HepG2 (cell line): ENCODE data around the gene BAZ1A. TPM values are rescaled to one million over a fixed set of nuclear protein-coding genes. Genes with fewer than 3 reads are reported as not detected.

ENCODE experiments used
- DPF2 ChIP-seq: sonication (generic); formaldehyde crosslinking; IDR thresholded peaks from 2 replicates; pipeline ENCODE4 v1.4.0; 2020; ENCODE audit warnings: mild to moderate bottlenecking, low read depth, missing genetic modification reagents, borderline replicate concordance
- FOXO4 ChIP-seq: sonication (generic); formaldehyde crosslinking; conservative IDR thresholded peaks from 2 replicates; pipeline ENCODE4 v1.8.1; 2023; ENCODE audit warnings: missing genetic modification reagents
- HMGXB4 ChIP-seq, 2 experiments: sonication (generic) in 1 of 2; formaldehyde crosslinking in 1 of 2; IDR thresholded peaks; 2 replicates each; pipeline versions ENCODE4 v1.4.0 to v1.6.1; 2018 to 2020; ENCODE audit warnings: missing genetic modification reagents in 2 of 2, borderline replicate concordance in 1 of 2, low read depth in 1 of 2, mild to moderate bottlenecking in 1 of 2, missing biosample characterization in 1 of 2
- ISX ChIP-seq: sonication (generic); formaldehyde crosslinking; conservative IDR thresholded peaks from 2 replicates; pipeline ENCODE4 v1.5.0; 2020; ENCODE audit warnings: missing genetic modification reagents
- PHF5A ChIP-seq: IDR thresholded peaks from one replicate; pipeline ENCODE4 v1.6.1; 2018; ENCODE audit warnings: low read depth, missing genetic modification reagents; ENCODE audit not compliant: unreplicated experiment
- PRDM15 ChIP-seq: sonication (generic); formaldehyde crosslinking; IDR thresholded peaks from 2 replicates; pipeline ENCODE4 v1.4.0; 2020; ENCODE audit warnings: missing genetic modification reagents
- SRSF1 ChIP-seq: fragments of 200-400 bp; formaldehyde crosslinking; optimal IDR thresholded peaks from 2 replicates; pipeline ENCODE3; 2017; ENCODE audit warnings: mild to moderate bottlenecking, low read depth, low read length, moderate library complexity
- TFDP2 ChIP-seq: sonication (generic); formaldehyde crosslinking; IDR thresholded peaks from 2 replicates; pipeline ENCODE4 v1.4.0; 2020; ENCODE audit warnings: missing genetic modification reagents
- ZNF20 ChIP-seq: sonication (generic); formaldehyde crosslinking; IDR thresholded peaks from 2 replicates; pipeline ENCODE4 v1.4.0; 2020; ENCODE audit warnings: mild to moderate bottlenecking, moderate library complexity, missing genetic modification reagents
- ZNF225 ChIP-seq: sonication (generic); formaldehyde crosslinking; IDR thresholded peaks from 2 replicates; pipeline ENCODE4 v1.4.0; 2020; ENCODE audit warnings: mild to moderate bottlenecking, missing genetic modification reagents
- ZNF232 ChIP-seq: sonication (generic); formaldehyde crosslinking; IDR thresholded peaks from 2 replicates; pipeline ENCODE4 v1.4.0; 2020; ENCODE audit warnings: missing genetic modification reagents, borderline replicate concordance
- ZNF44 ChIP-seq: sonication (generic); formaldehyde crosslinking; IDR thresholded peaks from 2 replicates; pipeline ENCODE4 v1.5.1; 2020; ENCODE audit warnings: mild to moderate bottlenecking, missing genetic modification reagents
- ZNF468 ChIP-seq: sonication (generic); formaldehyde crosslinking; IDR thresholded peaks from 2 replicates; pipeline ENCODE4 v1.8.0; 2022; ENCODE audit warnings: mild to moderate bottlenecking, moderate library complexity, missing genetic modification reagents
- ZNF563 ChIP-seq: sonication (generic); formaldehyde crosslinking; IDR thresholded peaks from 2 replicates; pipeline ENCODE4 v1.8.0; 2022; ENCODE audit warnings: mild to moderate bottlenecking, moderate library complexity, missing genetic modification reagents
- ZNF607 ChIP-seq: sonication (generic); formaldehyde crosslinking; IDR thresholded peaks from 2 replicates; pipeline ENCODE4 v1.5.1; 2020; ENCODE audit warnings: missing genetic modification reagents, mild to moderate bottlenecking, borderline replicate concordance
- ZSCAN21 ChIP-seq: sonication (generic); formaldehyde crosslinking; IDR thresholded peaks from 2 replicates; pipeline ENCODE4 v1.8.0; 2022; ENCODE audit warnings: mild to moderate bottlenecking, missing genetic modification reagents, moderate library complexity, borderline replicate concordance
- ZSCAN30 ChIP-seq: sonication (generic); formaldehyde crosslinking; IDR thresholded peaks from 2 replicates; pipeline ENCODE4 v1.5.0; 2020; ENCODE audit warnings: mild to moderate bottlenecking, missing genetic modification reagents
- ZUFSP ChIP-seq: sonication (generic); formaldehyde crosslinking; IDR thresholded peaks from 2 replicates; pipeline ENCODE4 v1.9.0; 2021; ENCODE audit warnings: missing genetic modification reagents, mild to moderate bottlenecking, borderline replicate concordance
- polyA plus RNA-seq, 8 experiments: library from polyadenylated mRNA; depleted of rRNA in 3 of 8; stranded (reverse) in 7 of 8; unstranded in 1 of 8; fragments of >200 nt; fragmentation: Illumina TruSeq in 4 of 8; extraction: Trizol in 4 of 8; gene quantifications; 2 replicates each; pipeline versions ENCODE4 v1.2.1 to v1.2.3, GENCODE V29; 2011 to 2016; ENCODE audit warnings: low read depth in 4 of 8, missing spikeins in 1 of 8, mixed read lengths in 1 of 8; ENCODE audit not compliant: insufficient read depth in 1 of 8
- total RNA-seq, 5 experiments: library from RNA; depleted of rRNA; stranded (reverse); fragments of >200 nt; fragmentation: Illumina TruSeq; extraction: Trizol; gene quantifications; 2 replicates each; pipeline ENCODE4 v1.2.3, GENCODE V29; 2016; ENCODE audit warnings: low read depth in 1 of 5

Gene BAZ1A
- total and polyA plus RNA-seq, 2 of the 13 experiments (the other 11 are each of a cell fraction or from before 2014, with no cell fraction given) = 20.9 to 56.8 TPM

GRCh38 chr14:34872822-34873588 is 2.2 kb downstream of the BAZ1A start (continued):
- TF ChIP-seq PHF5A (CRISPR knock-in tag) (no peak), ZNF468 (CRISPR knock-in tag) (no peak), ZNF607 (no peak), HMGXB4 (CRISPR knock-in tag; IDR thresholded peaks at IDR 0.05; ENCODE audit: borderline replicate concordance in 1 of 2, low read depth in 1 of 2) (no peak), ZNF225 (CRISPR knock-in tag) (no peak), ZNF44 (CRISPR knock-in tag) (peak; percentile 22; the same call in 1 of the 2 replicates), ZSCAN30 (CRISPR knock-in tag) (no peak), ZUFSP (no peak), ZSCAN21 (CRISPR knock-in tag) (no peak), FOXO4 (CRISPR knock-in tag) (no peak), TFDP2 (CRISPR knock-in tag) (0 out of 2 replicates have a peak, but pooled peaks have one; percentile 11), SRSF1 (no peak), ZNF20 (CRISPR knock-in tag) (no peak), ZNF232 (CRISPR knock-in tag) (no peak), DPF2 (CRISPR knock-in tag) (no peak), ZNF563 (CRISPR knock-in tag) (no peak), PRDM15 (CRISPR knock-in tag) (peak; percentile 39; the same call in 1 of the 2 replicates), ISX (CRISPR knock-in tag) (0 out of 2 replicates have a peak, but pooled peaks have one; percentile 30)
